KMS-11 (cell line): ENCODE measurements around the gene NDC80.

ENCODE experiments used
- H2AFZ ChIP-seq: fragments of 200-600 bp; sonication (generic); 2 replicates; pipeline ENCODE4 v1.6.1; 2016; ENCODE audit warnings: antibody characterized with exemption, mixed run types, low read depth
- H3K27ac ChIP-seq: fragments of 200-600 bp; sonication (generic); 2 replicates; pipeline ENCODE4 v1.6.1; 2016; ENCODE audit warnings: mild to moderate bottlenecking, mixed run types
- H3K27me3 ChIP-seq: fragments of 200-600 bp; sonication (generic); 2 replicates; pipeline ENCODE4 v1.6.1; 2017; ENCODE audit warnings: mild to moderate bottlenecking, low read depth, mixed run types, moderate library complexity; ENCODE audit not compliant: insufficient read depth
- H3K36me3 ChIP-seq: fragments of 200-600 bp; sonication (generic); 2 replicates; pipeline ENCODE4 v1.6.1; 2017; ENCODE audit warnings: mild to moderate bottlenecking, mixed run types; ENCODE audit not compliant: insufficient read depth
- H3K4me1 ChIP-seq: fragments of 200-600 bp; sonication (generic); 2 replicates; pipeline ENCODE4 v1.6.1; 2016; ENCODE audit warnings: mild to moderate bottlenecking, low read depth, mixed run types; ENCODE audit not compliant: poor library complexity, severe bottlenecking
- H3K4me2 ChIP-seq: fragments of 200-600 bp; sonication (generic); 2 replicates; pipeline ENCODE4 v1.7.0; 2016; ENCODE audit warnings: mild to moderate bottlenecking, mixed run types
- H3K4me3 ChIP-seq: fragments of 200-600 bp; sonication (generic); IDR thresholded peaks from 2 replicates; pipeline ENCODE4 v1.6.1; 2017; ENCODE audit warnings: low read depth, low read length, mixed read lengths; ENCODE audit not compliant: insufficient read depth
- H3K79me2 ChIP-seq: fragments of 200-600 bp; sonication (generic); 2 replicates; pipeline ENCODE4 v1.6.1; 2016; ENCODE audit warnings: low read depth, mixed run types; ENCODE audit not compliant: insufficient read depth
- H3K9ac ChIP-seq: fragments of 200-600 bp; sonication (generic); 2 replicates; pipeline ENCODE4 v1.6.1; 2016; ENCODE audit warnings: mild to moderate bottlenecking, mixed run types
- H4K20me1 ChIP-seq: fragments of 200-600 bp; sonication (generic); 2 replicates; pipeline ENCODE4 v1.6.1; 2016; ENCODE audit warnings: mild to moderate bottlenecking, mixed run types; ENCODE audit not compliant: insufficient read depth
- CTCF ChIP-seq: fragments of 200-600 bp; sonication (generic); conservative IDR thresholded peaks from 2 replicates; pipeline ENCODE4 v1.6.1; 2017; ENCODE audit warnings: low read depth, mild to moderate bottlenecking, antibody characterized with exemption, low read length, moderate library complexity, mixed read lengths

NDC80 gene

GRCh38 chr18:2618009-2618408, 46.7 kb downstream of the NDC80 start:
- H3K9ac ChIP-seq, result no peak overlapping the region
- no peak overlapping the region for H3K4me3 ChIP-seq
- TF ChIP-seq CTCF, result no peak
- no peaks in the 10 kb centered on the region for H3K36me3 ChIP-seq
- no peak overlapping the region for H2AFZ ChIP-seq
- no peaks in the 10 kb centered on the region for H3K27me3 ChIP-seq
- no peaks in the 10 kb centered on the region for H3K4me1 ChIP-seq
- no peak overlapping the region for H3K27ac ChIP-seq
- H3K4me2 ChIP-seq, result no peak overlapping the region
- no peaks in the 10 kb centered on the region for H3K79me2 ChIP-seq
- no peaks in the 10 kb centered on the region for H4K20me1 ChIP-seq

DNA sequence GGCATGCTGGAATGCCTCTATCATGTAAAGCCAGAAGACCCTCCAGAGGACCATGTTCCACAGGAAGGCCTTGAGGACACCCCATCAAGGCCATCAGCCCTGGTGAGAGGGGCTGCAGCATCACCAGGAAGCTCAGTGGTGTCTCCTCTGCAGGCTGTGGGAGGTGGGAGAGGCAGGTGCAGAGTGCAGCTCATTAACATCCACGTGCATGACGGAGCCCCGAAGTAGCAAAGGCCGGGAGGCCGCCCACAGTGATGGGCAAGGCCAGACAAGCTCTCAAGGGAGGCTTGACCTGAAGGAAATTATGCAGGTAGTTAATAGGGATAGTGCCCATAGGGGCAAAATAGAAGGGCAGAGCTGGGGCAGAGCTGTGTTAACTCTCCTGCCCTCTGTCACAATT, 53.9 kb downstream of the NDC80 start:
- Histone ChIP-seq H3K4me1 (no peaks in the 10 kb centered on the region), H2AFZ (no peak overlapping the region), H3K9ac (no peak overlapping the region), H3K27me3 (no peaks in the 10 kb centered on the region), H3K79me2 (no peaks in the 10 kb centered on the region), H3K4me2 (no peak overlapping the region), H3K36me3 (no peaks in the 10 kb centered on the region), H3K27ac (no peak overlapping the region), H3K4me3 (no peak overlapping the region), H4K20me1 (no peaks in the 10 kb centered on the region)
- no peak for TF ChIP-seq CTCF

GRCh38 chr18:2627821-2628276, 56.5 kb downstream of the NDC80 start:
- Histone ChIP-seq H3K79me2 (no peaks in the 10 kb centered on the region), H4K20me1 (no peaks in the 10 kb centered on the region), H3K4me3 (no peak overlapping the region), H3K4me2 (no peak overlapping the region), H3K4me1 (no peaks in the 10 kb centered on the region), H3K27ac (no peak overlapping the region), H3K36me3 (no peaks in the 10 kb centered on the region), H3K27me3 (no peaks in the 10 kb centered on the region), H2AFZ (no peak overlapping the region), H3K9ac (no peak overlapping the region)
- TF ChIP-seq CTCF, result no peak

DNA sequence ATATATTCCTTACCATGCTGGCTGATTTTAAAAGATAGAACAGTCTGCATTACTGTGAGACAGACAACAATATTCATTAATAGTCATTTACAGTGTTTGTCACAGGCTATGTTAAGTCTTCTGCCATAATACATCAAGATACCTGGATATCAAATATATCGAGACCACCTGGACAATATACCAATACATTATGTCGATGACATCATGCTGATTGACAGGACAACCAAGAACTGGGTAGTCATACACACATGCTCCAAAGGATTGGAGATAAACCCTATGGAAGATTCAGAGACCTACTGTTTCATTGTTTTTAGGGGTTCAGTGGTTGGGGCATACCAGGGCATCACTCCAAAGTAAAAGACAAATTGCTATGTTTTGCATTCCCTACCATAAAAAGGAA, 57.6 kb downstream of the NDC80 start:
- Histone ChIP-seq H3K27me3 (no peaks in the 10 kb centered on the region), H3K27ac (no peak overlapping the region), H3K4me2 (no peak overlapping the region), H3K4me1 (no peaks in the 10 kb centered on the region), H3K36me3 (no peaks in the 10 kb centered on the region), H3K79me2 (no peaks in the 10 kb centered on the region), H2AFZ (no peak overlapping the region), H4K20me1 (no peaks in the 10 kb centered on the region), H3K9ac (no peak overlapping the region), H3K4me3 (no peak overlapping the region)
- TF ChIP-seq CTCF, result no peak
